Neural cell (in vitro differentiated cells): ENCODE results near the gene ZCWPW1. TPM values are rescaled to one million over a fixed set of nuclear protein-coding genes. Genes with fewer than 3 reads are reported as not detected.

Experiments
- H2AFZ ChIP-seq: fragments of 200-600, 300-800 bp; sonication (generic), shearing (Covaris generic); 2 replicates; pipeline ENCODE4 v1.6.0; 2014; ENCODE audit warnings: low read depth, mild to moderate bottlenecking, antibody characterized with exemption, low read length, moderate library complexity
- H3F3A ChIP-seq: fragments of 200-600 bp; shearing (Covaris generic); 2 replicates; pipeline ENCODE4 v1.6.1; 2016; ENCODE audit warnings: mild to moderate bottlenecking, moderate library complexity, mixed read lengths, antibody characterized with exemption, low read length; ENCODE audit not compliant: insufficient read depth, poor library complexity, severe bottlenecking
- H3K27ac ChIP-seq: fragments of 200-600, 300-800 bp; sonication (generic), shearing (Covaris generic); 2 replicates; pipeline ENCODE4 v1.5.1; 2014; ENCODE audit warnings: mild to moderate bottlenecking, low read length, moderate library complexity
- H3K27me3 ChIP-seq: fragments of 300-800, 200-600 bp; sonication (generic), shearing (Covaris generic); 2 replicates; pipeline ENCODE4 v1.6.0; 2014; ENCODE audit warnings: mild to moderate bottlenecking, low read depth, low read length, moderate library complexity; ENCODE audit not compliant: insufficient read depth
- H3K36me3 ChIP-seq: fragments of 300-800, 200-600 bp; sonication (generic), shearing (Covaris generic); 2 replicates; pipeline ENCODE4 v1.5.1; 2014; ENCODE audit warnings: mild to moderate bottlenecking, antibody characterized with exemption, low read length, moderate library complexity; ENCODE audit not compliant: insufficient read depth
- H3K4me2 ChIP-seq: fragments of 300-800, 200-600 bp; sonication (generic), shearing (Covaris generic); 2 replicates; pipeline ENCODE4 v1.6.0; 2014; ENCODE audit warnings: mild to moderate bottlenecking, low read length
- H3K4me3 ChIP-seq: fragments of 300-800, 200-600 bp; sonication (generic), shearing (Covaris generic); 2 replicates; pipeline ENCODE4 v1.5.1; 2014; ENCODE audit warnings: mild to moderate bottlenecking, low read length, moderate library complexity
- H3K79me2 ChIP-seq: fragments of 200-600 bp; shearing (Covaris generic); replicated peaks from 2 replicates; pipeline ENCODE4 v1.6.0; 2014; ENCODE audit warnings: mild to moderate bottlenecking, low read length, moderate library complexity; ENCODE audit not compliant: insufficient read depth
- H3K9ac ChIP-seq: fragments of 300-800, 200-600 bp; sonication (generic), shearing (Covaris generic); 2 replicates; pipeline ENCODE4 v1.6.1; 2016; ENCODE audit warnings: mild to moderate bottlenecking, low read length, mixed read lengths
- H3K9me2 ChIP-seq: fragments of 200-600 bp; shearing (Covaris generic); 2 replicates; pipeline ENCODE4 v1.6.1; 2016; ENCODE audit warnings: mild to moderate bottlenecking, low read length, mixed read lengths; ENCODE audit not compliant: insufficient read depth
- H3K9me3 ChIP-seq: fragments of 200-600, 300-800 bp; sonication (generic), shearing (Covaris generic); 2 replicates; pipeline ENCODE4 v1.6.1; 2016; ENCODE audit warnings: mild to moderate bottlenecking, mixed run types, low read length, moderate library complexity, mixed read lengths
- H4K20me1 ChIP-seq: fragments of 200-600 bp; shearing (Covaris generic); 2 replicates; pipeline ENCODE4 v1.6.1; 2016; ENCODE audit warnings: mild to moderate bottlenecking, mixed run types; ENCODE audit not compliant: insufficient read depth
- CTCF ChIP-seq: fragments of 450-650 bp; IDR thresholded peaks from 2 replicates; pipeline ENCODE4 v1.5.1; 2014; ENCODE audit warnings: antibody characterized with exemption, mild to moderate bottlenecking, moderate library complexity; ENCODE audit not compliant: poor library complexity, severe bottlenecking
- EP300 ChIP-seq: fragments of 450-650 bp; conservative IDR thresholded peaks from 2 replicates; pipeline ENCODE4 v1.6.1; 2014; ENCODE audit warnings: antibody characterized with exemption, mild to moderate bottlenecking, moderate library complexity; ENCODE audit not compliant: poor library complexity, severe bottlenecking
- EZH2 ChIP-seq: fragments of 200-600, 300-800 bp; shearing (Covaris generic), sonication (generic); IDR thresholded peaks from 2 replicates; pipeline ENCODE4 v1.6.1; 2014; ENCODE audit warnings: antibody characterized with exemption, low read length, borderline replicate concordance, mild to moderate bottlenecking; ENCODE audit not compliant: insufficient read depth, poor library complexity, severe bottlenecking
- MXI1 ChIP-seq: fragments of 450-650 bp; conservative IDR thresholded peaks from 2 replicates; pipeline ENCODE4 v1.6.1; 2014; ENCODE audit warnings: antibody characterized with exemption, mild to moderate bottlenecking; ENCODE audit not compliant: poor library complexity, severe bottlenecking
- RAD21 ChIP-seq: fragments of 450-650 bp; conservative IDR thresholded peaks from 2 replicates; pipeline ENCODE4 v1.6.1; 2014; ENCODE audit warnings: antibody characterized with exemption, mild to moderate bottlenecking, moderate library complexity
- REST ChIP-seq: IDR thresholded peaks from 2 replicates; pipeline ENCODE4 v1.6.1; 2012; ENCODE audit warnings: borderline replicate concordance
- TAF1 ChIP-seq: IDR thresholded peaks from 2 replicates; pipeline ENCODE4 v1.6.1; 2012; ENCODE audit warnings: low read depth
- polyA plus RNA-seq: library from polyadenylated mRNA; depleted of rRNA; stranded (reverse); fragments of >200 nt; gene quantifications from 2 replicates; pipeline ENCODE4 v1.2.3, GENCODE V29; 2014

ZCWPW1 gene
- polyA plus RNA-seq, 1 donor from 2014 or later, result 6.8 TPM

GRCh38 chr7:100434297-100435144 is 6.0 kb upstream of the ZCWPW1 start:
- Histone ChIP-seq H3F3A (no peaks in the 10 kb centered on the region), H3K79me2 (peaks cover 25% of the 10 kb centered on the region), H3K9me2 (no peaks in the 10 kb centered on the region), H2AFZ (no peak overlapping the region), H3K27ac (no peak overlapping the region), H3K36me3 (no peaks in the 10 kb centered on the region), H3K9me3 (no peaks in the 10 kb centered on the region), H3K9ac (peak overlapping the region; percentile 84), H3K4me2 (peak overlapping the region; percentile 59), H3K4me3 (peak overlapping the region; percentile 91), H3K27me3 (no peaks in the 10 kb centered on the region), H4K20me1 (no peaks in the 10 kb centered on the region)
- TF ChIP-seq REST (no peak), MXI1 (no peak), CTCF (no peak), EP300 (no peak), TAF1 (no peak)

GRCh38 chr7:100433592-100434296 is 5.2 kb upstream of the ZCWPW1 start:
- no peak overlapping the region for H3K27ac ChIP-seq
- no peak overlapping the region for H3K4me2 ChIP-seq
- H3K79me2 ChIP-seq, result peaks cover 25% of the 10 kb centered on the region
- H3K4me3 ChIP-seq, result no peak overlapping the region
- H4K20me1 ChIP-seq, result no peaks in the 10 kb centered on the region
- H2AFZ ChIP-seq, result no peak overlapping the region
- TF ChIP-seq MXI1 (no peak), CTCF (no peak), RAD21 (no peak), EZH2 (no peak), REST (no peak)
- H3K36me3 ChIP-seq, result no peaks in the 10 kb centered on the region
- no peaks in the 10 kb centered on the region for H3K9me2 ChIP-seq
- no peaks in the 10 kb centered on the region for H3K27me3 ChIP-seq
- H3K9ac ChIP-seq, result no peak overlapping the region
- H3K9me3 ChIP-seq, result no peaks in the 10 kb centered on the region
- H3F3A ChIP-seq, result no peaks in the 10 kb centered on the region
